Measurements from ENCODE around the gene ZSCAN23.

Gene ZSCAN23

GRCh38 chr6:28383235-28384142 is 59.8 kb downstream of the ZSCAN23 start:
- H3K4me1 ChIP-seq = no peaks in the 10 kb centered on the region
- no peaks in the 10 kb centered on the region for H3K9me3 ChIP-seq
- H3K36me3 ChIP-seq (replicated peaks) = no peaks in the 10 kb centered on the region
- peaks cover 2% of the 10 kb centered on the region; the same call in 1 of the 2 replicates for H3K27me3 ChIP-seq (ENCODE audit: low read depth)
- in situ Hi-C loops (cut with MboI; ENCODE audit: low sequenced_read_pairs) = no loop called here
- no peak for DNase-seq (ENCODE audit: low spot score in 2 of 2)
- H3K4me3 ChIP-seq = no peak overlapping the region
